GM21381 (cell line): Measurements from ENCODE around the gene TEKT5.

ENCODE experiments used
- ATAC-seq: cut with Tn5 transposase; IDR thresholded peaks from one replicate; pipeline ENCODE4 v1.9.1; 2021; ENCODE audit warnings: mild to moderate bottlenecking, moderate library complexity; ENCODE audit not compliant: unreplicated experiment

TEKT5 gene

DNA sequence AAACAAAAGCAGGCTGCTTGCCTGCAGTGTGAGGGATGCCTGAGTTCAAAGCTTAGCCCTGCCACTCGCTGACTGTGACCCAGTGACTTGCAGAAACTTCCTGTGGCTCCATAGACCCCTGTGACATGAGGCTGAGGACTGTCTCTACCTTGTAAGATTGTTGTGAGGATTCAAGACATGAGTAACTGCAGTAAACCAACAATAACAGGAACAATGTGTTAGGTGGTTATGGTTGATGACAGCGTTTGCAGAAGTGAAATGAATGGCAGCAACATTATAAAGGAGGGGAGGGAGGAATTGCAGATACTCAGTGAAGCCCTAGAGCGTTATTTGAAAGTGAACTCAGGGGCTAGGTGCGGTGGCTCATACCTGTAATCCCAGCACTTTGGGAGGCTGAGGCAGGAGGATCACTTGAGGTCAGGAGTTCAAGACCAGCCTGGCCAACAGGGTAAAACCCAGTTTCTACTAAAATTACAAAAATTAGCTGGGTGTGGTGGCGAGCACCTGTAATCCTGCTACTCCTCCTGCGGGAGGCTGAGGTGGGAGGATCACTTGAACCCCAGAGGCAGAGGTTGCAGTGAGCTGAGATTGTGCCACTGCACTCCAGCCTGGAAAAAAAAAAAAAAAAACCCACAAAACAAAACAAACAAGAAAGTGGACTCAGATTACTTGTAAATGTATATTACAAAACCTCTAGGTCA, 80.8 kb downstream of the TEKT5 start:
- ATAC-seq = no peak

DNA sequence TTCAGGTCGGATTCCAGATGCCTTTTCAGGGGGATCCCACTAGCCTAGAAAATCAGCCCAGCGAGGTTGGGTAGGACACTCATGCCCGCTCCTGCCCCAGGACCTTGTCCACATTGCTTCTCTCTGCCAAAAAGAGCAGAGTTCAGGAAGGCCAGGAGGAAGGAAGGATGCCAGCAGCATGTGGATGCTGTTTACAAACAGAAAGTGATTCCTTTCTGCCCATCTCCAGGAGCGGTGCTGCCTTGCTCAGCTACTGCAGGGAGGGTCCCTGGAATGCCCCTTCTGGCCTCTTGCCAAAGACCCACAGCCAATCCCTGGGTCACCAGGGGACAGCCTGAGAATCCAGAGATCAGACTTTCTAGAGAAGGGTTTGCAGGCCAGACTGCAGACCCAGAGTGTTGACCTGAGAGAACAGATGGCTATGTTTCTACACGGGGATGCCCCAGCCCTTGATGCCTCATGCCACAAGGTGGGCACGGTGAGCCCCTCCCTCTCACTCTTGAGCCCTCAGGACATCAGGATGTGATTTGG, 82.0 kb downstream of the TEKT5 start:
- ATAC-seq = no peak

DNA sequence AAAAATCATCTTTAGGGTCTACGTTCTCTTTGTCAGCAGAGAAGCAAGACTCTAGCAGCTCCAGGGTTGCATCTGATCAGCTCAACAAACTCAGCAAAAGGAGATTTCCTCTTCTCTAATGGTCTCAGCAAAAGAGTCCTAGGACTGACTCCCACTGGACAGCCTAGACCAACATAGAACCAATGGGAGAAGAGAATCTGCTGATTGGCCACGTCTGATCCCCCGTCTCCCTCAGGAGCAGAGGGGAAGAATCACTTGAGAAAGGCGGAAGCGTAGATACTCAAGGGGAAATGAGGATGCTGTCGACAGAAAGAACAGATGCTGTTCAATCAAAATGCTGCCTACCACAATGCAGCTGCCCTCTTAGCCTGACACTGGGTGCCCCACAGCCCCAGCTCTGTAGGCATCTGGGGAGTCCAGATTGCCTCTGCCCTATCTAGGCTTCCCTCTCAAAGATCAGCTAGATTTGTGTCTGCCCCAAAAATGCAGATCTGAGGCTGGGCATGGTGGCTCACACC, 82.8 kb downstream of the TEKT5 start:
- ATAC-seq = no peak

DNA sequence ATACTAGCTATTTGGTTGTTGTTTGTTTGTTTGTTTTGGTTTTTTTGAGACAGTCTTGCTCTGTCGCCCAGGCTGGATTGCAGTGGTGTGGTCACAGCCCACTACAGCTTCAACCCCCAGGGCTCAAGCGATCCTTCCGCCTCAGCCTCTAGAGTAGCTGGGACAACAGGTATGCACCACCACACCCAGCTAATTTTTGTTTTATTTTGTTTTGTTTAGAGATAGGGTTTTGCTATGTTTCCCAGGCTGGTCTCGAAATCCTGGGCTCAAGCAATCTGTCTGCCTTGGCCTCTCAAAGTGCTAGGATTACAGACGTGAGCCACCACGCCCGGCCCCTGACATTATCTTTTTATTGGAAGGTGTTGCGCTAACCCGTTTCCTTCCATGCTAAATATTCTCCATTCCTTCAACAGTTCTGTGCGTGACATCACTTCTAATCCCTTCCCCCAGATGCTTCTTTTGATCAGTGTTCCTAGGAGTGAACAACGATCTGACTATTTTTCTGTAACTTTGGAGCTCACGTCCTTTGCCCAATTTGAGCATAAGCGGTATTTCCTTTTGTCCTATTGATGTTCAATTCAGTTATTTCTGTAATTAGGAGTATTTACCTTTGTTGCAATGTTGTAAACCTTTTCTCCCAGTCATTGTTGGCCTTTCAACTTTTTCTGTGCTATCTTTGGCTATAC, 84.1 kb downstream of the TEKT5 start:
- no peak for ATAC-seq

DNA sequence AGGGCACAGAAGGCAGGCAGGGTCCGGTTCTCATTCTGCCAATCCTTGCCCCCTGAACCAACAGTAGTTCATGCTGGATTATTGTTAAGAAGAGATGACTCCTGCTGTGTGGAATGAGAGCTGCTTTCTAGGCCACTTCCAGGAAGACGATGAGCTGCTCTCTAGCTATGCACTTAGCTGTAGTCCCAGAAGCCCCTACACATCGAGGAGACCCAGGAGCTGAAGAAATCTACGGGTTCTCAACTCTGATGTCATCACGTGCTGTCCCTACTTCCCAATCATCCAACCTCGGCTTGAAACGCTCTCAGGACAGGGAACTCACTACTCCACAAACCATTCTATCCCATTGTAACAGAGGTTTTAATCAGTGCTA, 85.3 kb downstream of the TEKT5 start:
- no peak for ATAC-seq

DNA sequence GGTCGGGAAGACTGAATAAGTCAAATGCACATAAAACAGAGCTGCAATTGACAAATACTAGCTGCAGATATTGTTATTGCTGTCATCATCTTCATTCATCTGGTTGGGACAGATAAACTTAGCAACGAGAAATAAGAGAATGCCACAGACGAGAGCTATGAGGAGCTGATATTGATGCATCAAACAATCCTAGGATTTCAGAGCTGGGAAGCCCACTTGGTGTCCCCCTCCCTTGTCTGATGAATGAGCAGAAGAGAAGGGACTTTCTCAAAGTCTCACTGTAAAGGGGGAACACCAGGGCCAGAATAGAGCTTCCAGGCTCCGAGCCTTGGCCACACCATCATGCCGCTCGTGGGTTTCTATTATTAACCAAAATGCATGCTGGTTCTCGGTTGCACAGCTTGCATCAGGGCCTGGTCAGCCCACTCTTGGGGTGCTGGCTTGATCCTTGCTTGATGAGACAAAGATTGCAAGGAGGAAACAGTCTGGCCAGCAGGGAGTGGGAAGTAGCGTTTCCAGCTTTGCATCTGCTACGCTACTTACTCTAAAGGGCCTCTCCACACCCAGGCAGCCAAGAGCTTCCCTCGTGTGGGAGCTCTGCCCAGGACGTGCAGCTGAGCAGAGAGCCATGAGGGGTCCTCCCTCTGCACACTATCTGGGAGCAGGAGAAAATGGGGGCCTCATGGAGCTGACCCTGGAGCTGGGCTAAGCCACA, 85.9 kb downstream of the TEKT5 start:
- ATAC-seq = no peak

DNA sequence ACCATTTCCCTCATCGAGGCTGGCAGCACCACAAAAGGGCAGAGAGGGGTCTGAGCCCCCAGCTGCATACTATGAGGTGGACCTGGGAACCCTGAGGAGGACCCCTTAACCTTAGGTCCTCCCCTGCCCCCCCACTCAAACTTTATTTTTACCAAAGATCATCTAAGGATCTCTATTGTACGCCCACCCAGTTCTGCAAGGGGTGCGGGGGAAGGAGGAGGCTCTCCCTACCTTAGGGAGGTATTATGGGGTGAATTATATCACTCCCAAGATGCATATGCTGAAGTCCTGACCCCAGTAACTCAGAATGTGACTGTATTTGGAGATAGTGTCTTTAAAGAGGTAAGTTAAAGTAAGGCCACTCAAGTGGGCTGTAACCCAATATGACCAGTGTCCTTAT, 87.6 kb downstream of the TEKT5 start:
- ATAC-seq = no peak

DNA sequence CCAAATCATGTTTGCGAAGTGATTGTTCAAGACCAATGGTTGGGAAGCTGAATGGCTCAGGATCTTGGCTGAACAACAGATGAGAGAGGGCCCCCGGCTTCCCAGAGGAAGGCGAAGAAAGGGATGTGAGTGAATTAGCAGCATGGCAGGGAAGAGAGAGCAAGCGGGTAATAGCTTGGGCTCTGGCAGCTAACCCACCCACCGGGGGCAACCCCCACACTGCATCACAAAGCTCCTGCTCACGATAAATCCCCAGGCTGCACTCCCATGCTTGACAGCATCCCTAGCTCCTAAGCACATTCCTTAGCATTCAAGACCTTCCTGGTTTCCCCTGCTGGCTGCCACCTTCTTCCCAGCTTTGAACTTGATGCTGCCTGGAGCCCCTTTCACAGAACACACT, 88.1 kb downstream of the TEKT5 start:
- ATAC-seq = no peak

DNA sequence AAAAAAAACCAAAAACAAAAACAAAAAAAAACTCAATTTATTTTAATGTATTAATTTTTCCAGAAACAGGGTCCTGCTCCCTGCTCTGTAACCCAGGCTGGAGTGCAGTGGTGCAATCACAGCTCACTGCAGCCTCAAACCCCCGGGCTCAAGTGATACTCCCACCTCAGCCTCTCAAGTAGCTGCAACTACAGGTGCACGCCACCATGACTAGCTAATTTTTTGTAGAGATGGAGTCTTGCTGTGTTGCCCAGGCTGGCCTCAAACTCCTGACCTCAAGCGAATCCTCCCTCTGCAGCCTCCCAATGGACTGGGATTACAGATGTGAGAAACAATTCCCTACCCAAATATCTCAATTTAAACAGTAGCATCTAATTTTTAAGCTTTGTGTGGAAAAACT, 89.1 kb downstream of the TEKT5 start:
- no peak for ATAC-seq

DNA sequence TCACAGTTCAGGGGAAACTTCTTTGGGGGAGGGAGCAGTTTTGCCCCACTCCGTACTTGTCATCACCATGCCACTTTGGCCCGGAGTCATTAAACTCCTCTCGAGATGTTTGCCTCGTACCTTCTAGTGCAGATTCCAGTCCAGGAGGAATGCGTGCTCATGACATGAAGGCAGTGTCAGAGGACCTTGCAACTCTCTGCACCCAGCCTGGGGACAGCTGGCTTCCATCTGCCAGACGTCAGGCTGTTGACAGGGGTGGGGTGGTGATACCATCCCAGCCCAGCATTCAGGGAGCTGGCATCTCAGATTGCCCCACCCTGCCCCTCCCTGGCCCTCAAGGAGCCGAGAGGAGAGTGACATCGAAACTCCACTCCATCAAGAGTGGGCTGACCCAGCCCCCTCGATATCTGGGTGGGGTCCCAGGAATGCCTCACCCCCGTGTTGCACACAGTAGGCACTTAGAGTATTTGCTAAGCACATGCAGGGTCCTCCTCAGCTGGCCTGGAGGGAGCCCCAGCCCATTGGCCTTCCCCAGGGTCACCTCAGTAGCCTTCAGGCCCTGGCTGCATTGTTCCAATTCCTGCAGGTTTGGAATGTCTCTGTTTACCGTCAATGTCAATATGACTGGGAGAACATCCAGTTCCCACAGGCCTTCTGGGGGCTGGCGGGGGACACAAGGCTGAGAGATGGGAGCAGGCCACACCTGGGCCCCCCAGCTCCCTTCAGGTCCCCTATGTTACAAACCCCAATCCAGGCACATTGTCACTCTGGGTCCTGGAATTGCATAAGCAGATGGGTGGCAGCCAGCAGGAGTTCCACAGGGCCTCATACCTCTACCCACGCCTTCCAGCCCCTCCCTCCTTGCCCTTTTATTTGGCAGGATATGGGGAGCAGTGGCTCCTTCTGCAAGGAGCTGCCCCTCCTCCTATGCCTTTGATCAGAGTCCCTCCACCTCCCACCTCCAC, 93.0 kb downstream of the TEKT5 start:
- ATAC-seq = no peak

DNA sequence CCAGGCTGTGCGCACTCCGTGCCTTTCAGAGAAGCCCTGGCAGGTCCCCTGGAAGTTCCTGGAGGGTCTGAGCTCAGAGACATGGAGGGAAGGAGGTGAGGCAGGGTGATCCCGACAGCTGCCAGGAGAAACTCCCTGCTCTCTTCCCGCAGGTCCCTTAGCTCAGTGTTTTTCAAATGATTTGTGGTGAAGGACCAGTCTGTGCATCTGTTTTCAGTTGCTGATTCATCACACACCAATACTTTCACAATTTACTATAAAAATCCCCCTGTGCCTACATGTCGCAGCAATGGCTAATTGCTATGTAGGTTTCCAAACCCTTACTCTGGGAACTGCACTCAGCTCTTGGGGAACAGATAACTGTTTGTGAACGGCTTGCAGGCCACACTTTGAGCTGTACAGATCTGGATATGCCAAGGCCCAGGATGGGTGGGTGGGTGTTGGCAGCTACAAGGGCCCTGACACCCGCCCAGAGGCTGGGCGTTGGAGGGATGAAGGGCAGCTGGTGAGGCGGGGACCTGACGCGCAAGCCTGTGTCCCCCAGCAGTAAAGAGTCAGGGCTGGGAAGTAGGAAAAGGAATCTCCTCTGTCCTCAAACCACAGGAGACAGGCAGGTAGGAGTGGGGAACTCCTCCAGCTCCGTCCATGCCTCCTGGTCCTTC, 93.8 kb downstream of the TEKT5 start:
- ATAC-seq = no peak

DNA sequence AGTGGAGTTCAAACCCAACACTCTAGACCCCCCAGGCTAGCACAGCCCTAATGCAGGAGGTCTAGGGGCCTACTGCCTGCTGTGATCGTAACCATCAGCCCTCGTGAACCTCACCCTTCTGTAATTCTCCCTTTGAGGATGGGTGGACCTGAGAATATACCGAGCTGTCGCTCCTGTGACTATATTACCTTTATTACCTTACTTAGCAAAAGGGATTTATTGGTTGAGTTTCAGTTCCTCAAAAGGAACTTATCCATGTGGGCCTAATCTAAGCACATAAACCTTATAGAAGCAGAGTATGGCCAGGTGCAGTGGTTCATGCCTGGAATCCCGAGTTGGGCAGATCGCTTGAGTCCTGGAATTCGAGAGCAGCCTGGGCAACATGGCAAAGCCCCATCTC, 95.1 kb downstream of the TEKT5 start:
- no peak for ATAC-seq

DNA sequence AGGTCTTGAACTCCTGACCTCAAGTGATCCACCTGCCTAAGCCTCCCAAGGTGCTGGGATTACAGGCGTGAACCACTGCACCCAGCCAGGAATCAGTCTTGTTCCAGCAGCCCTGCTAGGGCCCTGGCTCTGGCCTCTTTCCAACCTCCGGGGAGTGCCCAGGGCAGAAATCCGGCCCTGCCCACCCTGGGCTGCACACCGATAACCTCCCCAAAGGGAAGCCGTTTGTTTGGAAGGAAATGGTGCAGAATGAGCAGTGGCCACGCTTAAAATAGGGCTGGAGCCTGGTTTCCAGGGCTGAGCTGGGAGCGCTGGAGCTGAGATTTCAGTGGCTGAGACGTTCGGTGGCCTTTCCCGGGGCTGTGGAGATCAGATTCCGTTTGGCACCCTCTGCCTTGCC, 96.6 kb downstream of the TEKT5 start:
- ATAC-seq = no peak

DNA sequence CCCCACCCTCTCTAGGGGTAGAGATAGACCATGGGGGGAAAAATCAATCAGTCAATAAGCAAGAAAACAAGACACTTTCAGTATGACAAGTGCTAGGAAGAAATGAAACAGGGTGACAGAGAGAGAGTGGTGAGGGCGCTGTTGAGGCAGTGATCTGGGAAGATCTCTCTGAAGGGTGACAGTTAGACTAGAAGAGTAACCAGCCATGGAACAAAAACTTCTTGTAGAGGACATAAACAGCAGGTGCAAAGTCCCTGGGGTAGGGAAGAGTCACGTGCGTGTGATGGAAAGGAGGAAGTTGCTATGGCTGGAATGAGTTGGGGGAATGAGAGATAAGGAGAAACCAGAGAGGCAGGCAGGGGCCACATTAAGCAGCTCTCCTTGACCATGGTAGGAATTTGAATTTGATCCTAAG, 97.5 kb downstream of the TEKT5 start:
- ATAC-seq = no peak

DNA sequence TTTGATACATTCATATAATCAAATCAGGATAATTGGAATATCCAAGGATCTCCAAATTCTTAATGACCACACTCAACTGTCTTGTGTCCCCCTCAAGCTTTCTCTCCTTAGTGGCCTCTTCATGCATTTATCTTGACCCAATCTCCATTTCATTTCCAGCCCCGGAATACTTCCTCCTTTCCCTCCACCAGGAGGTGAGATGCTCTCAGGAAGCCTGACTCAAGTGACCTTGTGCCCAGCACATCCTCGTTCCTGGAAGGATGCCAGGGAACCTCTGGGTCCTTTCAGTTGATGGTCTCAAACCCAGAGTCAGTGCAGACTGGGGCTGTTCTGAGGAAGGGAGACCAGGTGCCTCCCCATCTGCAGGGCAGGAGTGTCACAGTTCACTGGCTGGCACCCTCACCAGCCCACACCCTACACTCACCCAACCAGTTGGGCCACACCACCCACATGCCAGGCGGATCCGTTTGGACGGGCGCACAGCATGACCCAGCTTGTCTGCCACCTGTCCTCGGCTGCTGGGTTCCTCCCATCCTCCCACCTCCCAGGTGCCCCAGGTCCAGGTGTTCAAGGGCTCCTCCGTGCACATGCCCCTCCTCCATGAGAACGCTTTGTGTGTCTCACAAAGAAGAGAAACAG, 100.3 kb downstream of the TEKT5 start:
- no peak for ATAC-seq

DNA sequence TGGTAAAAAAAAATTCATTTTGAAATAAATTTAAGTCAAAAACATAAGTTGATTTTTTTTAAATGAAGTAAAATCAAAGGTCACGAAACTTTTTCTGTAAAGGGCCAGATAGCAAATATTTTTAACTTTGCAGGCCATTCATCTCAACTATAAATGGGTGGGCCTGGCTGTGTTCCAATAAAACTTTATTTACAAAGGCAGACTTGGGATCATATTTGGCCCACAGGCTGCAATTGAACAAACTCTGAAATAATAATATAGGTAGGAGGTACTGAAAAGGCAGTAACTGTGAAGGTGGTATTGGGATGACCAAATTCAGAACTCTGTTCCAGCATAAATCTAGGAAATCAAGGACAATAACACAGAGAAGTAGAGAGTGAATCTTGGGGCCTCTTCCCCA, 102.1 kb downstream of the TEKT5 start:
- ATAC-seq = no peak

DNA sequence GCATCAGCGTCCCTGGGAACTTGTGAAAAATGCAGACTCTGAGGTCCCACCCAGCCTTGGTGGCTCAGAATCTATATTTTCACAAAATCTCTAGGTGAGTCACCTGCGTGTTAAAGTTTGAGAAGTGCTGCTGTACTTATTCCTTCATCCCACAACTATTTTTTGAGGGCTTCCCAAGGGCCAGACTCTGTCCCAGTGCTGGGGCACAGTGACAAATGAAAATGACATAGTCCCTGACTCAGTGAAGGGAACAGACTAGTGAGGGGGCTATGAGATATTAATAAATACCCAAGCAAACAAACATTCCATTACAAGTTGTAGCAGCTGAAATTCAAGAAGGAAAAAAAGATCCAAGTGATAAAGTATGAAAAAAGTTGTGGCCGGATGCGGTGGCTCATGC, 104.4 kb downstream of the TEKT5 start:
- ATAC-seq = no peak

DNA sequence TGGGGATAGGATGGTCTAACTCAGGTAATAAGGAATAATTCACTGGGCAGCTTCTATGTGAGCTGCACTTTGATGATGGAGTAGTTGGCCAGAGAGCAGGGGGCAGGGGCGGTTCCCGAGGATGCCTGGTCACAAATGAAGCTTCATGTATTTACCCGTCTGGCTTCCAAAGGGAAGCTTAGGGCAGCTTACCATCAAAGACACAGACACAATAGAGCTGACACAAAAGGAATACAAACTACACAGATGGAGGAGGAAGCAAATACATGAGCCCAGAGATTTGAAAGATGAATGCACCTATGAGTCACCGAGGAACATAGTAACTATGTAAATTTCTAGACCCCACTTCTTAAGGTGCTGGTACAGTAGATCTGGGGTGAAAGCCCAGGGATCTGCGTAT, 105.6 kb downstream of the TEKT5 start:
- no peak for ATAC-seq

DNA sequence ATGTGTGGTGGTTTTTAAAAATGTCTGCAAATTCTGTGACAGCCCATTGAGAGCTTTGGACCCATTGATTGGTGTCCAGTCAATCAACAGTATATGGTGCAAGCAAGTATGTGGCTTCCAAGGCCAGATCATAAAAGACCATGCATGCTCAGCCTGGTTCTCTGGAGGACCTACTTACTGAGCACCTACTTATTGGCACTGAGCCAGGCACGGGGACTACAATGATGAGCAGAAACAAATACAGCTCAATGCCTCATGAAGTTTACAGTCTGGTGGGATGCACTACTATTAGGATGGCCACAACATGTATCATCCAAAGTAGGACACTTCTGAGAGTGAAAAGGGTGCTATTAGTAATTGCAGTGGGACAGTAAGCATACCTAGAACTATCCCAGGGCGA, 107.1 kb downstream of the TEKT5 start:
- ATAC-seq = no peak
